Ascending aorta (tissue), 2 donors: ENCODE data around the gene C19orf12. TPM values are rescaled to one million over a fixed set of nuclear protein-coding genes. Genes with fewer than 3 reads are reported as not detected.
A peak's percentile ranks its signal among the peaks of the same experiment; 100 is the strongest.

Experiments used
- DNase-seq, 2 donors: peaks; one replicate each; pipeline ENCODE4 v3.0.0-alpha.2; 2019; ENCODE audit warnings: low spot score in 2 of 2
- H3K27ac ChIP-seq, 2 donors: fragments of 200-600 bp; sonication (generic); one replicate each; pipeline ENCODE4 v1.5.1; 2016 to 2017; ENCODE audit warnings: mild to moderate bottlenecking in 1 of 2
- H3K27me3 ChIP-seq: fragments of 200-600 bp; sonication (generic); one replicate; pipeline ENCODE4 v1.5.1; 2017
- H3K36me3 ChIP-seq, 2 donors: fragments of 200-600 bp; sonication (generic); one replicate each; pipeline ENCODE4 v1.5.1; 2016
- H3K4me1 ChIP-seq, 2 donors: fragments of 200-600 bp; sonication (generic); one replicate each; pipeline ENCODE4 v1.5.1; 2016 to 2017; ENCODE audit warnings: mild to moderate bottlenecking in 1 of 2
- H3K4me3 ChIP-seq, 2 donors: fragments of 200-600 bp; sonication (generic); one replicate each; pipeline ENCODE4 v1.5.1; 2016 to 2017; ENCODE audit warnings: mild to moderate bottlenecking in 1 of 2
- H3K9me3 ChIP-seq, 2 donors: fragments of 200-600 bp; sonication (generic); one replicate each; pipeline ENCODE4 v1.5.1; 2016
- intact Hi-C: fragments of 100-400 bp; cut with DNase I; formaldehyde crosslinking; loops from one replicate; pipeline ENCODE4 v1.15.1; 2023
- total RNA-seq: library from RNA; depleted of rRNA; stranded (reverse); fragments of >200 nt; gene quantifications from one replicate; pipeline ENCODE4 v1.1.0, GENCODE V29; 2016
- TF ChIP-seq, protein P1 (sequence below), 3 experiments: fragments of 200-600 bp in 2 of 3; fragments of 450-650 bp in 1 of 3; sonication (generic) in 2 of 3; IDR thresholded peaks; one replicate each; pipeline ENCODE4 v1.5.1; 2016 to 2019; ENCODE audit warnings: antibody characterized with exemption in 3 of 3, mild to moderate bottlenecking in 1 of 3, moderate library complexity in 1 of 3

Gene C19orf12
- total RNA-seq, 1 donor from 2014 or later: 37.8 TPM

DNA sequence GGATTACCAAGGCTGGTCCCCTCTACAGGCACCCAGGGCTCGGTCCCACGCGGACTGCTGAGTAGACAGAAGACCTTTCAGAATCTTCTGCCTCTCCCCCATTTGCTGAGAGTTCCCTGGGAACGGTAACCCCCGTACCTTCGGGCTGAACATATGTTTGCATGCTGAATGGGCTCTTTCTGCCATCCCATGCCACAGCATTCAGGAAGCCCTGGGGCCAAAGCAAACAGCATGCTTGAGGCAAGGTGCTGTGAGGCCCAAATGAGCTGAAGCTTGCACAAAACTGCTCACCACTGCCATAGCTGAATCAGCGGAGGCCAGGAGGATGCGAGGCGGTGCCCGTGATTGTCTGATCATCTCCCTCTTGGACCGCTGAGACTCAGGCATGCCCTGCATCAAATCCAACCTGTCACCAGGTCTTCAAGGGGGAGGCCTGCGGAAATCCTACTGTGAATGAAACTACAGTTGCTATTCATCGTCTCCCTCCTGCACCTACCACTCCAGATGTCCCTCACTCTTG lies 16.3 kb upstream of the C19orf12 start:
- no peaks in the 10 kb centered on the region for H3K9me3 ChIP-seq
- intact Hi-C loops: no loop called here
- TF ChIP-seq, protein P1, sequence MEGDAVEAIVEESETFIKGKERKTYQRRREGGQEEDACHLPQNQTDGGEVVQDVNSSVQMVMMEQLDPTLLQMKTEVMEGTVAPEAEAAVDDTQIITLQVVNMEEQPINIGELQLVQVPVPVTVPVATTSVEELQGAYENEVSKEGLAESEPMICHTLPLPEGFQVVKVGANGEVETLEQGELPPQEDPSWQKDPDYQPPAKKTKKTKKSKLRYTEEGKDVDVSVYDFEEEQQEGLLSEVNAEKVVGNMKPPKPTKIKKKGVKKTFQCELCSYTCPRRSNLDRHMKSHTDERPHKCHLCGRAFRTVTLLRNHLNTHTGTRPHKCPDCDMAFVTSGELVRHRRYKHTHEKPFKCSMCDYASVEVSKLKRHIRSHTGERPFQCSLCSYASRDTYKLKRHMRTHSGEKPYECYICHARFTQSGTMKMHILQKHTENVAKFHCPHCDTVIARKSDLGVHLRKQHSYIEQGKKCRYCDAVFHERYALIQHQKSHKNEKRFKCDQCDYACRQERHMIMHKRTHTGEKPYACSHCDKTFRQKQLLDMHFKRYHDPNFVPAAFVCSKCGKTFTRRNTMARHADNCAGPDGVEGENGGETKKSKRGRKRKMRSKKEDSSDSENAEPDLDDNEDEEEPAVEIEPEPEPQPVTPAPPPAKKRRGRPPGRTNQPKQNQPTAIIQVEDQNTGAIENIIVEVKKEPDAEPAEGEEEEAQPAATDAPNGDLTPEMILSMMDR (IDR thresholded peaks at IDR 0.05): no peak
- no peak for DNase-seq
- H3K4me1 ChIP-seq: no peaks in the 10 kb centered on the region
- no peaks in the 10 kb centered on the region for H3K27me3 ChIP-seq
- no peaks in the 10 kb centered on the region for H3K36me3 ChIP-seq
- no peak overlapping the region for H3K4me3 ChIP-seq
- no peak overlapping the region for H3K27ac ChIP-seq

DNA sequence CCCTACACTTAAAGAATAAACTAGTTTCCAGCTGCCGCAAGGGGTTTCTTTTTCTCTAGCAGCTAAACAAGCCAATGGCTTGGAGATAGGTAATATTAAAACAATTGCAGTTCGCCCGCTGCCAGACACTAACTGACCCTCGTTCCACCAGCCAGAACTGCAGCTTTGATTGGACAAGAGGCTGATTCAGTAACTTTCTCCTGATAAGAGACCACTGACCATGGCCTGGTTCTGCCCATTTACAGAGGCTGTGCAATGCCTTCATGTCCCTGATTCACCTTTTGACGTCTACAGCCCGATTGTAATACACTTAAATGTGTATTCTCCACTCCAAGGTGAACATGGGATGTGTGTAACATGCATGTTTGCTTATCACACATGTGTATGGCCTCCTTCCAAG lies 12.8 kb upstream of the C19orf12 start:
- no peak for DNase-seq
- Histone ChIP-seq H3K36me3 (no peaks in the 10 kb centered on the region), H3K9me3 (no peaks in the 10 kb centered on the region), H3K27me3 (no peaks in the 10 kb centered on the region), H3K4me1 (peaks cover 0 to 8% of the 10 kb centered on the region in 2 donors), H3K4me3 (no peak overlapping the region), H3K27ac (no peak overlapping the region)
- TF ChIP-seq, protein P1 (IDR thresholded peaks at IDR 0.05): no peak
- intact Hi-C loops: no loop called here

DNA sequence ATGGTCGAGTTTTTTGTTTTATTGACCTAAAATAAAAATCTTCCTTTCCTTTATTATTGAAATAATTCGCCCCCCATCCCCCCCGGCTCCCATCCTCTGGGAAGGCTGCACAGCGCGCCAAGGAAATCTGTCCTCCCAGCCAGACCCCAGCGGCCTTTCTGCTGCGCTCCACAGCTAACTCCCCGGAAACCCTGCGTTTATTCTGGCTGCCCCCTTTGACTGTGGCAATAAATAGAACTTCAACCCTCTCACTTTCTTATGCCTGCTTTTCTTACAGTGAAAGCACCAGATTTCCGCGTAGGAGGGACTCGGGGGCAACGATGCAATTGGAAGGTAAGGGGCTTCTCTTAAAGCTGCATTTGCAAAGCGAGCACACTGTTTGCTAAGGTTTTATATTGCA lies 9.7 kb upstream of the C19orf12 start:
- intact Hi-C loops: no loop called here
- no peaks in the 10 kb centered on the region for H3K9me3 ChIP-seq
- H3K4me3 ChIP-seq: peak overlapping the region; percentile 11 to 55
- peaks cover 0 to 8% of the 10 kb centered on the region in 2 donors for H3K4me1 ChIP-seq
- no peak for DNase-seq
- TF ChIP-seq, protein P1 (IDR thresholded peaks at IDR 0.05): no peak
- no peak overlapping the region for H3K27ac ChIP-seq
- H3K36me3 ChIP-seq: no peaks in the 10 kb centered on the region
- H3K27me3 ChIP-seq: no peaks in the 10 kb centered on the region

DNA sequence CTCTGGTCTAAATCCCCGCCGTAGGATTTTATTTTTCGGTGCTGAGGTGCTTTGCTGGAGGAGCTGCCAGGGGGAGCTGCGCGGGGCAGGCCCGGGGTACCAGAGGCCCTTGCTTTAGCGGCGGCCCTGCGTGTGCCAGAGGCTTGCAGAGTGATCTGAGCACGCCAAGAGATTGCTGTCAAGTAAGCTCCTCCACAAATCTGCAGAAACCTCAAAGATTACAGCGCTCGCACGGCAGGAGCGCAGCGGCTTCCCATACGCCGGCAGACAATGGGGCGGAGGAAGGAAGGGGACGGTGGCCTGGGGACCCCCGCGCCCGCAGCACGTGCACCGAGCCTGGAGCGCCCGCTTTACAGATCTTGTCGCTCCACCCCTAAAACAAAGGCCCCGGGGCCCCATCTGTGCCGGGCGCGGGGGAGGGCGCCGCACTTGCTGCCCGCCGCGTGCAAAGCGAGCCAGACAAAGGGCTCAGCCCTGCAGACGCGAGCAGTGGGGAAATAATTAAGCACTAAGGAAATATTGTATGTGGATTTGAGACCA lies 9.1 kb upstream of the C19orf12 start:
- H3K9me3 ChIP-seq: no peaks in the 10 kb centered on the region
- peak overlapping the region; percentile 11 to 55 for H3K4me3 ChIP-seq
- TF ChIP-seq, protein P1 (IDR thresholded peaks at IDR 0.05): no peak
- H3K27ac ChIP-seq: no peak overlapping the region
- H3K4me1 ChIP-seq: peaks cover 0 to 8% of the 10 kb centered on the region in 2 donors
- H3K36me3 ChIP-seq: no peaks in the 10 kb centered on the region
- intact Hi-C loops: no loop called here
- H3K27me3 ChIP-seq: no peaks in the 10 kb centered on the region
- no peak for DNase-seq

DNA sequence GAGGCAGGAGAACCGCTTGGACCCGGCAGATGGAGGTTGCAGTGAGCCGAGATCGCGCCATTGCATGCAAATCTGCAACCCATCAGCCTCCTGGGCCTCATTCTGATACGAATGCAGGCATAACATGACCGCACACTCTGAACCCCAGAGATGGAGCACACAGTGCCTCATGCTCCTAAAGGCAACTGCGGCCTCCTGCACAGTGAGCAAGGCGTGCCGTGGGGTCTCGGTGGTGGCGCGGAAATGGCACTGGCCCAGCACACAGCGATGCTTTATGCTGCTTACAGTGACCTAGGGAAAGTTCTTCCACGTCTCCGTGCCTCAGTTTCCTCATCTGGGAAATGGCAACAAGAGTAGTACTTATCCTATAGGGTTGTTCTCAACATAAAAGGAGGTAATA lies 2.0 kb upstream of the C19orf12 start:
- no peak overlapping the region for H3K4me3 ChIP-seq
- H3K4me1 ChIP-seq: peaks cover 9 to 28% of the 10 kb centered on the region in 2 donors
- TF ChIP-seq, protein P1 (IDR thresholded peaks at IDR 0.05): no peak
- intact Hi-C loops: loop anchor here (2.0 to 10.0 kb wide), 3 partner anchors 95 to 504 kb away; partner anchors contain the start of genes CCNE1, UQCRFS1 and URI1
- no peaks in the 10 kb centered on the region for H3K36me3 ChIP-seq
- no peak overlapping the region for H3K27ac ChIP-seq
- H3K9me3 ChIP-seq: no peaks in the 10 kb centered on the region
- H3K27me3 ChIP-seq: no peaks in the 10 kb centered on the region
- DNase-seq: no peak
